ENCODE data around the gene MYO15A.

MYO15A gene

DNA sequence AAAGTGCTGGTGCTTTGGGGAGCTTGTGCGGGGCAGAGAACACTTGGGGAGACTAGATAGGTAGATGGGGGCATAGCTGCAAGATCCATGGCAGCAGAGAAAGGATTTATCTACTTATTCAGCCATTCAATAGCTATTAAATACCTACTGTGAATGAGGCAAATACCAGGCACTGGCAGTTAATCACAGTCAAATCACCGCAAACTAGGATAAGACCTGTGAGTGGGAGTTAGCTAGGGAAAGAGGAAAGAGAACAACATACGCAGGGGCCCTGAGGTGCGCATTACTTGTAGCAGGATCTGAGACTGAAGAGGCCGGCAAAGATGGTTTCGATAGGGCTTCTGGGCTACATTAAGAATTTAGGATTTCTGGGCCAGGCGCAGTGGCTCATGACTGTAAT lies 71.2 kb downstream of the MYO15A start:
- TF ChIP-seq, protein P1, sequence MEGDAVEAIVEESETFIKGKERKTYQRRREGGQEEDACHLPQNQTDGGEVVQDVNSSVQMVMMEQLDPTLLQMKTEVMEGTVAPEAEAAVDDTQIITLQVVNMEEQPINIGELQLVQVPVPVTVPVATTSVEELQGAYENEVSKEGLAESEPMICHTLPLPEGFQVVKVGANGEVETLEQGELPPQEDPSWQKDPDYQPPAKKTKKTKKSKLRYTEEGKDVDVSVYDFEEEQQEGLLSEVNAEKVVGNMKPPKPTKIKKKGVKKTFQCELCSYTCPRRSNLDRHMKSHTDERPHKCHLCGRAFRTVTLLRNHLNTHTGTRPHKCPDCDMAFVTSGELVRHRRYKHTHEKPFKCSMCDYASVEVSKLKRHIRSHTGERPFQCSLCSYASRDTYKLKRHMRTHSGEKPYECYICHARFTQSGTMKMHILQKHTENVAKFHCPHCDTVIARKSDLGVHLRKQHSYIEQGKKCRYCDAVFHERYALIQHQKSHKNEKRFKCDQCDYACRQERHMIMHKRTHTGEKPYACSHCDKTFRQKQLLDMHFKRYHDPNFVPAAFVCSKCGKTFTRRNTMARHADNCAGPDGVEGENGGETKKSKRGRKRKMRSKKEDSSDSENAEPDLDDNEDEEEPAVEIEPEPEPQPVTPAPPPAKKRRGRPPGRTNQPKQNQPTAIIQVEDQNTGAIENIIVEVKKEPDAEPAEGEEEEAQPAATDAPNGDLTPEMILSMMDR (conservative IDR thresholded peaks at IDR 0.05; ENCODE audit: low read depth, low read length): no peak
- no peak overlapping the region for H3K4me3 ChIP-seq (ENCODE audit: low read length)
- no peak for DNase-seq (ENCODE audit: low read depth)

DNA sequence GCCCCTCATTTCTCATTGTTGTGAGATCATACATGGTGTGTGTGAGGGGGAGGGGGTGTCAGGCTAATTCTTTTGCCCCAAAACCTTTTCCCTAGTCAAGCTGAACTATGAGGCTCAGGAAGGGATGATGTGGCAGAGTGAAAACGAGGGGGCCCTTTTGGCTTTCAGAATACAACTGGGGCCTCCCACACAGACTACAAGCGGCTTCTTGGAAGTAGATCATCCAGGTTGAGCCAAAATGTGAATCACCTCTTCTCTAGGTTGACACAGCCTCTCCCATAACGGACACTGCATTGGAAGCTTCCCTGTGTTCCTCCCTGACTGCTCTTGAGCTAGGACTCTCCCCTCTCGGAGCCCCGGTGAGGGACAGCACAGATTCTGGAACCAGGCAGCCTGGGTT lies 72.8 kb downstream of the MYO15A start:
- TF ChIP-seq, protein P1 (conservative IDR thresholded peaks at IDR 0.05; ENCODE audit: low read depth, low read length): no peak
- no peak overlapping the region for H3K4me3 ChIP-seq (ENCODE audit: low read length)
- no peak for DNase-seq (ENCODE audit: low read depth)

DNA sequence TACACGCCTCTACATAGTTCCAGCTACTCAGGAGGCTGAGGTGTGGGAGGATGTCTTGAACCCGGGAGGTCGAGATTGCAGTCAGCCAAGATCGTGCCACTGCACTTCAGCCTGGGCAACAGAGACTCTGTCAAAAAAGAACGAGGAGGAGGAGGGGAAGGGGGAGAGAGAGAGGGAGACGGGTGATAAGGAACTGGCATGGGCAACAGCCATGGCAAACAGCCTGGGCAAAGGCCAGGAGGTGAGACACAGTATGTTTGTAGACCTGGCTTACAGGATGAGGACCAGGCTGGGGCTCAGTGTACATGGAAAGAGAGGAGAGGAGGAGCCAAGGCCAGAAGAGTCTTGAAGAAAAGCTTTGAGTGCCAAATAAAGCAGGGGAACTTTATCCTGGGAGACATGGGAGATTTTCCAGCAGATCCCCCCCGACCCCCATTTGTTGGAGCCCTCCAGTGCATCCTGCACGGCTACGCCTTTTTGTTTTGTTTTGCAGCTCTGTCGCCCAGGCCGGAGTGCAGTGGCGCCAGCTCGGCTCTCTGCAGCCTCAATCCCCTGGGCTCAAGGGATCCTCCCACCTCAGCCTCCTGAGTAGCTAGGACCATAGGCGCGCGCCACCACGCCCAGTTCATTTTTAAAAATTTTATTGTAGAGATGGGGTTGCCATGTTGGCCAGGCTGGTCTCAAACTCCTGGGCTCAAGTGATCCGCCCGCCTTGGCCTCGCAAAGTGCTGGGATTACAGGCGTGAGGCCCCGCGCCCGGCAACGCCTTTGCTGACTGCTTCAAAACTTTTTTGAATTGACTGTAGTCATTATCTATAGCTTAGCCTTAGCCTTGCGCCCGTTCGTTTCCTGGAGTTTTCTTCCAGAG lies 73.8 kb downstream of the MYO15A start:
- no peak for DNase-seq (ENCODE audit: low read depth)
- H3K4me3 ChIP-seq (ENCODE audit: low read length): peak overlapping the region; percentile 70
- TF ChIP-seq, protein P1 (conservative IDR thresholded peaks at IDR 0.05; ENCODE audit: low read depth, low read length): no peak

DNA sequence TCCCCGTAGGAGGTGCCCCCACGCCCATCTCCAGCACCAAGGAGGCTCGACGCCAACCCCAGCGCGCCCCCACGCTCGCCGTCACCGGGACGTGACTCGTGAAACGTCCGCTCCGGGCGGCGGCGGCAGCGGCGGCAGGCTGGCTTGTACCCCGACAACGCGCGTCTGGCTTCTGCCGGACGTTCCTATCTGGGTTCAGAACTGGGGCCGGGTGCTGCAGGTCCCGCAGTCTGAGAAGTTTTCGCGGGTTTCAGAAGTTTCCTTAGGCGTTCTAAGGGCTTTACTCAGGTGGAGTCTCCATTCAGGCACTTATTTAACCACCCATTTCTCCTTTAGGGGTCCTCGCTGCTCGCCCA lies 74.4 kb downstream of the MYO15A start:
- H3K4me3 ChIP-seq (ENCODE audit: low read length): peak overlapping the region; percentile 70
- TF ChIP-seq, protein P1 (conservative IDR thresholded peaks at IDR 0.05; ENCODE audit: low read depth, low read length): no peak
- no peak for DNase-seq (ENCODE audit: low read depth)

DNA sequence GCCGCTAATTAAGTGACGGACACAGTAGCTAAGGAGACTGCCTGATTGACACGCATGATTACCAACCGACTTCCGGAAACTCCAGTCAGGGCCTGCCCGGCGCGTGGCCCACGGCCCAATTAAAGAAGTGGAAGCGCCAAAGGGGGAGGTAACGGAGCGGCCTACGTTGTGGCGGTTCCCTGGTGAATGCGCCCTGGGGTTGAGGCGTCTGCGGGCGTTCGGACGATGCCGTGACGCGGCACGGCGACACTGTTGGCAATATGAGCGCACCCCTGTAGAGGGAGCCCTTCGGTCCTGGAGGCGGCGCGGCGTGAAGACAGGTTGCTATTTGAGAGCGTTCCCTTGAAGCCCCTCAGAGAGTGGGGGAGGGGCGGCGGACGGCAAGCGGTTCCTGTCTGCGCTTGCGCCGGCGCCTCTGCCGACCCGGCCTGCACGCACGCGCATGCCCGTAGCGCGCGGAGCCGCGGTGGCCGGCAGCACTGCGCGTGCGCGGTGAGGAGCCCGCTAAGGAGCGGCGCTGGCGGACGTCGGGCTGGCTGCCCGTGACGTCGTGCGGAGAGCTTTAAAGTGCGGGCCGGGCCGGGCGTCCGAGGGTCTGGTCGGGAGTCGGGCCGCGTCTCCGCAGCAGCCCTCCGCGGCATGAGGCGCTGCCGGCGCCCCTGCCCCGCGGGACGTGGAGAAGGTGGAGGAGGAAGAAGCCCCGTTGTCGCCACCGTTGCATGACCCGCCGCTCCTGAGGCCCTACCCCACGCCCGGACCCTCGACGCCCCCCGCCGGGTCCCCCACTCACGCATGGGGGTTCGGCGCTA lies 75.0 kb downstream of the MYO15A start, which contains the start of gene ALKBH5:
TSS of gene ALKBH5 (plus strand) at position 495 of the 809 bp plus-strand sequence. CDS start 416 bp downstream, outside the sequence.
- TF ChIP-seq, protein P1 (conservative IDR thresholded peaks at IDR 0.05; ENCODE audit: low read depth, low read length): peak; percentile 39
- peak; percentile 99 for DNase-seq (ENCODE audit: low read depth)
- H3K4me3 ChIP-seq (ENCODE audit: low read length): peak within 1 kb of the TSS; percentile 70

DNA sequence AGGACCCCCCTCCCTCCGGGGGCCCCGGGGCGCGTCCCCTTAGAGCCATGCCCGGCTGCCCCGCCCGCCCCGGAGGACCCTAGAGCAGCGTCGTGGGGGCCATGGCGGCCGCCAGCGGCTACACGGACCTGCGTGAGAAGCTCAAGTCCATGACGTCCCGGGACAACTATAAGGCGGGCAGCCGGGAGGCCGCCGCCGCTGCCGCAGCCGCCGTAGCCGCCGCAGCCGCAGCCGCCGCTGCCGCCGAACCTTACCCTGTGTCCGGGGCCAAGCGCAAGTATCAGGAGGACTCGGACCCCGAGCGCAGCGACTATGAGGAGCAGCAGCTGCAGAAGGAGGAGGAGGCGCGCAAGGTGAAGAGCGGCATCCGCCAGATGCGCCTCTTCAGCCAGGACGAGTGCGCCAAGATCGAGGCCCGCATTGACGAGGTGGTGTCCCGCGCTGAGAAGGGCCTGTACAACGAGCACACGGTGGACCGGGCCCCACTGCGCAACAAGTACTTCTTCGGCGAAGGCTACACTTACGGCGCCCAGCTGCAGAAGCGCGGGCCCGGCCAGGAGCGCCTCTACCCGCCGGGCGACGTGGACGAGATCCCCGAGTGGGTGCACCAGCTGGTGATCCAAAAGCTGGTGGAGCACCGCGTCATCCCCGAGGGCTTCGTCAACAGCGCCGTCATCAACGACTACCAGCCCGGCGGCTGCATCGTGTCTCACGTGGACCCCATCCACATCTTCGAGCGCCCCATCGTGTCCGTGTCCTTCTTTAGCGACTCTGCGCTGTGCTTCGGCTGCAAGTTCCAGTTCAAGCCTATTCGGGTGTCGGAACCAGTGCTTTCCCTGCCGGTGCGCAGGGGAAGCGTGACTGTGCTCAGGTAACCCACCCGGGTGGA lies 75.8 kb downstream of the MYO15A start:
- H3K4me3 ChIP-seq (ENCODE audit: low read length): peak overlapping the region; percentile 63
- TF ChIP-seq, protein P1 (conservative IDR thresholded peaks at IDR 0.05; ENCODE audit: low read depth, low read length): no peak
- DNase-seq (ENCODE audit: low read depth): no peak

Measured in retinal pigment epithelial cell (primary cell).